DND-41 (cell line): Measurements from ENCODE around the gene GLMN.

Experiments used
- ATAC-seq: fragments of 200-7000 bp; cut with Tn5 transposase; 3 replicates; pipeline ENCODE4 v1.9.1; 2021; ENCODE audit warnings: low read depth; ENCODE audit not compliant: insufficient read depth
- DNase-seq: peaks from one replicate; pipeline ENCODE4 v3.0.0-alpha.2; 2020
- H2AFZ ChIP-seq: 2 replicates; pipeline ENCODE4 v1.6.0; 2012; ENCODE audit warnings: low read depth, low read length
- H3K27ac ChIP-seq: 2 replicates; pipeline ENCODE4 v1.5.1; 2012; ENCODE audit warnings: low read length, inconsistent platforms
- H3K27me3 ChIP-seq: fragments of 200-600 bp; sonication (generic); 2 replicates; pipeline ENCODE4 v1.6.0; 2012; ENCODE audit warnings: low read length, mild to moderate bottlenecking, inconsistent platforms; ENCODE audit not compliant: insufficient read depth, poor library complexity
- H3K36me3 ChIP-seq: 2 replicates; pipeline ENCODE4 v1.5.1; 2012; ENCODE audit warnings: low read length, inconsistent platforms; ENCODE audit not compliant: insufficient read depth
- H3K4me1 ChIP-seq: 2 replicates; pipeline ENCODE4 v1.5.1; 2012; ENCODE audit warnings: mild to moderate bottlenecking, low read length; ENCODE audit not compliant: insufficient read depth
- H3K4me2 ChIP-seq: 2 replicates; pipeline ENCODE4 v1.6.0; 2012; ENCODE audit warnings: mild to moderate bottlenecking, moderate library complexity, low read length, inconsistent platforms; ENCODE audit not compliant: insufficient read depth
- H3K4me3 ChIP-seq, 2 experiments: fragments of 200-600 bp in 1 of 2; shearing (Covaris generic) in 1 of 2; 2 replicates each; pipeline ENCODE4 v1.5.1; 2012 to 2016; ENCODE audit warnings: inconsistent platforms in 2 of 2, low read length in 2 of 2, mild to moderate bottlenecking in 2 of 2, low read depth in 1 of 2, moderate library complexity in 1 of 2
- H3K79me2 ChIP-seq: 2 replicates; pipeline ENCODE4 v1.6.0; 2012; ENCODE audit warnings: low read length, inconsistent platforms; ENCODE audit not compliant: insufficient read depth
- H3K9ac ChIP-seq: 2 replicates; pipeline ENCODE4 v1.6.0; 2012; ENCODE audit warnings: low read depth, mild to moderate bottlenecking, inconsistent platforms, low read length, moderate library complexity
- H3K9me3 ChIP-seq: 2 replicates; pipeline ENCODE4 v1.5.1; 2012; ENCODE audit warnings: low read length, moderate library complexity, mild to moderate bottlenecking, inconsistent platforms; ENCODE audit not compliant: insufficient read depth, severe bottlenecking
- H4K20me1 ChIP-seq: 2 replicates; pipeline ENCODE4 v1.6.0; 2012; ENCODE audit warnings: low read length; ENCODE audit not compliant: insufficient read depth
- CTCF ChIP-seq: IDR thresholded peaks from 2 replicates; pipeline ENCODE4 v1.5.1; 2012; ENCODE audit warnings: borderline replicate concordance, low read length, moderate library complexity, mild to moderate bottlenecking; ENCODE audit not compliant: poor library complexity, severe bottlenecking; ENCODE audit errors: extremely low read depth
- EZH2 ChIP-seq: IDR thresholded peaks from 3 replicates; pipeline ENCODE4 v1.6.1; 2012; ENCODE audit warnings: borderline replicate concordance, low read depth, mild to moderate bottlenecking, moderate library complexity, low read length, inconsistent platforms; ENCODE audit not compliant: severe bottlenecking

The GLMN gene

GRCh38 chr1:92329347-92330129 lies 30.8 kb upstream of the GLMN start:
- no peak for TF ChIP-seq CTCF
- no peak for TF ChIP-seq EZH2
- Histone ChIP-seq H3K27ac (no peak overlapping the region), H3K36me3 (peaks cover 47% of the 10 kb centered on the region), H3K4me3 (no peak overlapping the region), H2AFZ (no peak overlapping the region), H3K9me3 (peaks cover 21% of the 10 kb centered on the region), H3K4me1 (no peaks in the 10 kb centered on the region), H3K4me2 (no peak overlapping the region), H3K9ac (no peak overlapping the region), H3K79me2 (no peaks in the 10 kb centered on the region), H4K20me1 (no peaks in the 10 kb centered on the region), H3K27me3 (no peaks in the 10 kb centered on the region)
- ATAC-seq (no peak), DNase-seq (no peak)

- no peak overlapping the region for H3K27ac ChIP-seq
- DNase-seq: no peak
- H3K4me3 ChIP-seq: no peak overlapping the region
- no peak for ATAC-seq
- no peak overlapping the region for H3K4me2 ChIP-seq
- H3K36me3 ChIP-seq: peaks cover 57% of the 10 kb centered on the region
- H4K20me1 ChIP-seq: no peaks in the 10 kb centered on the region
- no peak for TF ChIP-seq CTCF
- TF ChIP-seq EZH2: no peak
- H3K79me2 ChIP-seq: no peaks in the 10 kb centered on the region
- H2AFZ ChIP-seq: no peak overlapping the region
- H3K27me3 ChIP-seq: no peaks in the 10 kb centered on the region
- no peaks in the 10 kb centered on the region for H3K4me1 ChIP-seq
- H3K9me3 ChIP-seq: peaks cover 21% of the 10 kb centered on the region
- no peak overlapping the region for H3K9ac ChIP-seq
Measured at GRCh38 chr1:92327794-92328193, 29.0 kb upstream of the GLMN start.

- TF ChIP-seq CTCF (no peak), EZH2 (no peak)
- Histone ChIP-seq H3K4me3 (no peak overlapping the region), H3K9ac (no peak overlapping the region), H3K9me3 (peaks cover 21% of the 10 kb centered on the region), H3K4me2 (no peak overlapping the region), H3K79me2 (no peaks in the 10 kb centered on the region), H2AFZ (no peak overlapping the region), H3K27me3 (no peaks in the 10 kb centered on the region), H3K27ac (no peak overlapping the region), H3K4me1 (no peaks in the 10 kb centered on the region), H4K20me1 (no peaks in the 10 kb centered on the region), H3K36me3 (peaks cover 57% of the 10 kb centered on the region)
- ATAC-seq (no peak), DNase-seq (no peak)
Measured at GRCh38 chr1:92326681-92327080, 27.9 kb upstream of the GLMN start.
